Ascending aorta (tissue), 1 donor: ENCODE data around the gene UBE2M. TPM values are rescaled to one million over a fixed set of nuclear protein-coding genes. Genes with fewer than 3 reads are reported as not detected.

Experiments
- total RNA-seq: library from RNA; depleted of rRNA; stranded (reverse); fragments of >200 nt; gene quantifications from one replicate; pipeline ENCODE4 v1.1.0, GENCODE V29; 2016

Gene UBE2M
- total RNA-seq, 1 donor from 2014 or later = 14.8 TPM

Other genes starting within 250 kb of the UBE2M start
- gene ZSCAN22, start 231.6 kb downstream of the UBE2M start, total RNA-seq = 1.9 TPM
- gene A1BG, start 205.1 kb downstream of the UBE2M start, total RNA-seq = 0.32 TPM
- not detected for gene ZNF497, start 195.9 kb downstream of the UBE2M start, total RNA-seq
- gene ZNF837, start 177.6 kb downstream of the UBE2M start, total RNA-seq = not detected
- gene RPS5, start 171.3 kb downstream of the UBE2M start, total RNA-seq = 1,483 TPM
- gene RNF225, start 163.0 kb downstream of the UBE2M start, total RNA-seq = not detected
- gene ZNF584, start 150.0 kb downstream of the UBE2M start, total RNA-seq = 17.9 TPM
- 5.2 TPM for gene ZNF132, start 118.5 kb downstream of the UBE2M start, total RNA-seq
- gene ZNF324B, start 107.0 kb downstream of the UBE2M start, total RNA-seq = 2.2 TPM
- gene ZNF324, start 91.5 kb downstream of the UBE2M start, total RNA-seq = 2.1 TPM
- 42.7 TPM for gene ZNF446, start 82.3 kb downstream of the UBE2M start, total RNA-seq
- not detected for gene SLC27A5, start 46.6 kb downstream of the UBE2M start, total RNA-seq
- 46.5 TPM for gene ZBTB45, start 38.8 kb downstream of the UBE2M start, total RNA-seq
- 222 TPM for gene TRIM28, start 14.5 kb downstream of the UBE2M start, total RNA-seq
- 154 TPM for gene CHMP2A, start 3.5 kb downstream of the UBE2M start, total RNA-seq
- 77.1 TPM for gene MZF1, start 14.7 kb upstream of the UBE2M start, total RNA-seq